ENCODE data around the gene SS18L1.

GRCh38 chr20:62202676-62203377, 59.3 kb downstream of the SS18L1 start:
- TF ChIP-seq CTCF (IDR thresholded peaks at IDR 0.05), result no peak
- no peak for TF ChIP-seq POLR2A (IDR thresholded peaks at IDR 0.05)

Data from testis (tissue), 2 donors.